NCI-H2081 (cell line): ENCODE data around the gene RAB42.
"Not testable (repeated sequence)": the region's sequence is repeated elsewhere in the genome, so short reads cannot be mapped to it uniquely, and the experiment has no call there.

Experiments
- DNase-seq, 2 experiments: peaks; one replicate each; lab custom pipeline; 2025; lab: John Stamatoyannopoulos, UW

RAB42 gene

GRCh38 chr1:28586585-28587391, 5.3 kb upstream of the RAB42 start:
- DNase-seq = not testable (repeated sequence)

- DNase-seq = no peak
Observed at GRCh38 chr1:28592321-28593071, 431 bp downstream of the RAB42 start.

- DNase-seq = not testable (repeated sequence)
Observed at GRCh38 chr1:28593988-28594356, 1.9 kb downstream of the RAB42 start.

GRCh38 chr1:28594686-28595411, 2.8 kb downstream of the RAB42 start:
- not testable (repeated sequence) for DNase-seq

GRCh38 chr1:28595412-28596191, 3.5 kb downstream of the RAB42 start:
- no peak for DNase-seq

GRCh38 chr1:28596276-28596675, 4.2 kb downstream of the RAB42 start:
- not testable (repeated sequence) for DNase-seq

GRCh38 chr1:28601696-28602095, 9.6 kb downstream of the RAB42 start:
- DNase-seq = no peak

GRCh38 chr1:28602536-28603439, 10.7 kb downstream of the RAB42 start:
- DNase-seq = peak; percentile 60 to 71

GRCh38 chr1:28604411-28604810, 12.3 kb downstream of the RAB42 start:
- DNase-seq = no peak

- DNase-seq = no peak
Observed at GRCh38 chr1:28604962-28605361, 12.9 kb downstream of the RAB42 start.

GRCh38 chr1:28606771-28607170, 14.7 kb downstream of the RAB42 start:
- no peak for DNase-seq

GRCh38 chr1:28613175-28613574, 21.1 kb downstream of the RAB42 start:
- DNase-seq = no peak

- no peak for DNase-seq
Observed at GRCh38 chr1:28631713-28632112, 39.6 kb downstream of the RAB42 start.

- DNase-seq = no peak
Observed at GRCh38 chr1:28632560-28632959, 40.5 kb downstream of the RAB42 start.

- no peak for DNase-seq
Observed at GRCh38 chr1:28640766-28641165, 48.7 kb downstream of the RAB42 start.

- DNase-seq = no peak
Observed at GRCh38 chr1:28642056-28642846, 50.2 kb downstream of the RAB42 start.

GRCh38 chr1:28642847-28643635, 51.0 kb downstream of the RAB42 start, which contains the start of gene TAF12:
TAF12 (minus strand) TSS chr1:28643067; CDS start chr1:28622081, 20,986 bp downstream.
- peak; percentile 91 to 96 for DNase-seq

GRCh38 chr1:28644494-28644893, 52.4 kb downstream of the RAB42 start:
- no peak for DNase-seq
